Smooth muscle cell (in vitro differentiated cells): Measurements from ENCODE around the gene POU3F1. TPM values are rescaled to one million over a fixed set of nuclear protein-coding genes. Genes with fewer than 3 reads are reported as not detected.
A peak's percentile ranks its signal among the peaks of the same experiment; 100 is the strongest.

Experiments used
- DNase-seq: peaks from one replicate; lab custom pipeline; 2025; ENCODE audit not compliant: unreplicated experiment; lab: John Stamatoyannopoulos, UW
- H2AFZ ChIP-seq: fragments of 200-600 bp; sonication (generic); 2 replicates; pipeline ENCODE4 v1.6.0; 2016; ENCODE audit warnings: antibody characterized with exemption, low read depth, mild to moderate bottlenecking
- H3F3A ChIP-seq: fragments of 200-600 bp; sonication (generic); 2 replicates; pipeline ENCODE4 v1.6.0; 2017; ENCODE audit warnings: antibody characterized with exemption, low read depth
- H3K27ac ChIP-seq: fragments of 200-600 bp; sonication (generic); 2 replicates; pipeline ENCODE4 v1.5.1; 2016; ENCODE audit warnings: low read depth, mild to moderate bottlenecking
- H3K27me3 ChIP-seq: fragments of 200-600 bp; sonication (generic); 2 replicates; pipeline ENCODE4 v1.6.1; 2016; ENCODE audit warnings: low read depth, mild to moderate bottlenecking
- H3K36me3 ChIP-seq: fragments of 200-600 bp; sonication (generic); 2 replicates; pipeline ENCODE4 v1.5.1; 2016; ENCODE audit warnings: low read depth
- H3K4me1 ChIP-seq: fragments of 200-600 bp; sonication (generic); 2 replicates; pipeline ENCODE4 v1.5.1; 2016; ENCODE audit warnings: low read depth
- H3K4me2 ChIP-seq: fragments of 200-600 bp; sonication (generic); 2 replicates; pipeline ENCODE4 v1.6.0; 2016; ENCODE audit warnings: mild to moderate bottlenecking
- H3K4me3 ChIP-seq: fragments of 200-600 bp; sonication (generic); 2 replicates; pipeline ENCODE4 v1.5.1; 2016; ENCODE audit warnings: mild to moderate bottlenecking
- H3K79me2 ChIP-seq: fragments of 200-600 bp; sonication (generic); 2 replicates; pipeline ENCODE4 v1.6.0; 2016; ENCODE audit warnings: low read depth, mild to moderate bottlenecking
- H3K9ac ChIP-seq: fragments of 200-600 bp; sonication (generic); 2 replicates; pipeline ENCODE4 v1.6.0; 2016; ENCODE audit warnings: low read depth
- H3K9me3 ChIP-seq: fragments of 200-600 bp; sonication (generic); replicated peaks from 2 replicates; pipeline ENCODE4 v1.5.1; 2016; ENCODE audit warnings: low read depth
- H4K20me1 ChIP-seq: fragments of 200-600 bp; sonication (generic); 2 replicates; pipeline ENCODE4 v1.6.0; 2016; ENCODE audit warnings: low read depth
- WGBS: methylation state at CpG from one replicate; pipeline ENCODE4 v1.1.7; 2016; ENCODE audit warnings: low lambda C conversion rate; 5-methylcytosine and 5-hydroxymethylcytosine counted together
- microRNA-seq: library from miRNA; unstranded; fragments of <30 nt; microRNA quantifications from one replicate; pipeline ENCODE4, GENCODE V29; 2016; ENCODE audit warnings: borderline number of aligned reads
- polyA plus RNA-seq: library from polyadenylated mRNA; unstranded; fragments of >200 nt; fragmentation: Nextera tagmentation; extraction: Ambion mirVana; gene quantifications from 2 replicates; pipeline ENCODE4 v1.2.1, GENCODE V29; 2016
- small RNA-seq: library from RNA; depleted of rRNA; stranded (forward); fragments of <200 nt; gene quantifications from one replicate; pipeline ENCODE3, GENCODE V24; 2014
- total RNA-seq: library from RNA; depleted of rRNA; stranded (reverse); fragments of >200 nt; gene quantifications from 2 replicates; pipeline ENCODE4 v1.2.3, GENCODE V29; 2014
- TF ChIP-seq, protein P1 (sequence below): fragments of 200-600 bp; sonication (generic); IDR thresholded peaks from 2 replicates; pipeline ENCODE4 v1.5.1; 2017; ENCODE audit warnings: borderline replicate concordance, mild to moderate bottlenecking, antibody characterized with exemption; ENCODE audit not compliant: insufficient read depth, poor library complexity, severe bottlenecking

POU3F1 gene
- total and polyA plus RNA-seq, 2 experiments from 2014 or later: 0.55 TPM; not detected in 1

GRCh38 chr1:37994886-37995566 lies 51.6 kb downstream of the POU3F1 start:
- Histone ChIP-seq H3K27me3 (no peaks in the 10 kb centered on the region), H3K9me3 (no peaks in the 10 kb centered on the region), H3K79me2 (peaks cover 19% of the 10 kb centered on the region), H3K36me3 (no peaks in the 10 kb centered on the region), H3K4me1 (peaks cover 9% of the 10 kb centered on the region), H3F3A (peaks cover 47% of the 10 kb centered on the region), H3K27ac (peak overlapping the region; percentile 99), H2AFZ (no peak overlapping the region), H3K9ac (no peak overlapping the region), H4K20me1 (no peaks in the 10 kb centered on the region), H3K4me3 (peak overlapping the region; percentile 44), H3K4me2 (peak overlapping the region; percentile 82)
- TF ChIP-seq, protein P1, sequence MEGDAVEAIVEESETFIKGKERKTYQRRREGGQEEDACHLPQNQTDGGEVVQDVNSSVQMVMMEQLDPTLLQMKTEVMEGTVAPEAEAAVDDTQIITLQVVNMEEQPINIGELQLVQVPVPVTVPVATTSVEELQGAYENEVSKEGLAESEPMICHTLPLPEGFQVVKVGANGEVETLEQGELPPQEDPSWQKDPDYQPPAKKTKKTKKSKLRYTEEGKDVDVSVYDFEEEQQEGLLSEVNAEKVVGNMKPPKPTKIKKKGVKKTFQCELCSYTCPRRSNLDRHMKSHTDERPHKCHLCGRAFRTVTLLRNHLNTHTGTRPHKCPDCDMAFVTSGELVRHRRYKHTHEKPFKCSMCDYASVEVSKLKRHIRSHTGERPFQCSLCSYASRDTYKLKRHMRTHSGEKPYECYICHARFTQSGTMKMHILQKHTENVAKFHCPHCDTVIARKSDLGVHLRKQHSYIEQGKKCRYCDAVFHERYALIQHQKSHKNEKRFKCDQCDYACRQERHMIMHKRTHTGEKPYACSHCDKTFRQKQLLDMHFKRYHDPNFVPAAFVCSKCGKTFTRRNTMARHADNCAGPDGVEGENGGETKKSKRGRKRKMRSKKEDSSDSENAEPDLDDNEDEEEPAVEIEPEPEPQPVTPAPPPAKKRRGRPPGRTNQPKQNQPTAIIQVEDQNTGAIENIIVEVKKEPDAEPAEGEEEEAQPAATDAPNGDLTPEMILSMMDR: no peak
- WGBS: 90% methylated on average over 11 of the region's 11 CpGs
- no peak for DNase-seq

Small RNA genes lying within 50 kb of the gene (microRNA-seq; reads per million reads assigned to microRNA genes)
- 3.5 reads per million for gene MIR3659

Small RNA genes lying within 50 kb of the gene (small RNA-seq; reads per million reads assigned to genes)
- gene MIR3659: not detected

Other genes with a start within 250 kb of the POU3F1 start
- 56.4 and 57.8 TPM in 2 replicates for gene C1orf122, start 239.0 kb downstream of the POU3F1 start, total RNA-seq
- gene C1orf122, start 239.0 kb downstream of the POU3F1 start, polyA plus RNA-seq: 140 and 143 TPM in 2 replicates
- gene YRDC, start 238.6 kb downstream of the POU3F1 start, total RNA-seq: 29.6 and 39.9 TPM in 2 replicates
- gene YRDC, start 238.6 kb downstream of the POU3F1 start, polyA plus RNA-seq: 46.0 and 46.4 TPM in 2 replicates
- 5.3 and 25.9 TPM in 2 replicates for gene MTF1, start 187.2 kb downstream of the POU3F1 start, total RNA-seq
- 6.8 and 8.1 TPM in 2 replicates for gene MTF1, start 187.2 kb downstream of the POU3F1 start, polyA plus RNA-seq
- gene INPP5B, start 99.7 kb downstream of the POU3F1 start, total RNA-seq: 11.0 and 12.0 TPM in 2 replicates
- 5.8 and 6.7 TPM in 2 replicates for gene INPP5B, start 99.7 kb downstream of the POU3F1 start, polyA plus RNA-seq
- 74.9 and 79.6 TPM in 2 replicates for gene SF3A3, start 56.8 kb downstream of the POU3F1 start, total RNA-seq
- gene SF3A3, start 56.8 kb downstream of the POU3F1 start, polyA plus RNA-seq: 50.8 and 54.0 TPM in 2 replicates
- 29.5 and 32.0 TPM in 2 replicates for gene FHL3, start 41.3 kb downstream of the POU3F1 start, total RNA-seq
- gene FHL3, start 41.3 kb downstream of the POU3F1 start, polyA plus RNA-seq: 67.1 and 70.2 TPM in 2 replicates
- 72.4 and 73.5 TPM in 2 replicates for gene UTP11, start 34.1 kb downstream of the POU3F1 start, total RNA-seq
- gene UTP11, start 34.1 kb downstream of the POU3F1 start, polyA plus RNA-seq: 43.7 and 44.4 TPM in 2 replicates